NCI-H146 treated with DMSO at 0.1 percent for 48 hours (cell line): Measurements from ENCODE around the gene TECRL.

ENCODE experiments used
- DNase-seq: peaks from one replicate; lab custom pipeline; 2025; ENCODE audit not compliant: unreplicated experiment; lab: John Stamatoyannopoulos, UW

Gene TECRL

DNA sequence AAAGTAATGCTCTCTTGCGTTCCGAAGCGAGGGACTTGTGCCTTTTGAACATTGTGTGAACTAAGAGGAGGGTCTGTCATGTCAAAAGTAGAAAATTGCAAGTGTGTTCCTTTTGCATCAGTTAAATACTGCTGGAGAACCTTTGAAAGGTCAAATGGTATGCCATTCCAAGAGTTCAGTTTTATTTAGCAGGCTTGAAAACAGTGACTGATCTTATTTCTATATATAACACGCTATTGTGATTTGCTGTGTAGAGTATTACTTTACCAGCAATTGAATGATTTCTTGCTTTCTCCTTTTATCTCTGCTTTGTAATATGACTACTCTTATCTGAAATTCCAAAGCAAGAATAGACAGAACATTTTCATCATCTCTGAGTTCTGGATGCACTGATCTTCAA lies at the start of gene TECRL:
Gene TECRL (minus strand): TSS at position 151 of the 400 bp plus-strand sequence. CDS start 99 bp downstream, at position 52.
- DNase-seq = no peak

DNA sequence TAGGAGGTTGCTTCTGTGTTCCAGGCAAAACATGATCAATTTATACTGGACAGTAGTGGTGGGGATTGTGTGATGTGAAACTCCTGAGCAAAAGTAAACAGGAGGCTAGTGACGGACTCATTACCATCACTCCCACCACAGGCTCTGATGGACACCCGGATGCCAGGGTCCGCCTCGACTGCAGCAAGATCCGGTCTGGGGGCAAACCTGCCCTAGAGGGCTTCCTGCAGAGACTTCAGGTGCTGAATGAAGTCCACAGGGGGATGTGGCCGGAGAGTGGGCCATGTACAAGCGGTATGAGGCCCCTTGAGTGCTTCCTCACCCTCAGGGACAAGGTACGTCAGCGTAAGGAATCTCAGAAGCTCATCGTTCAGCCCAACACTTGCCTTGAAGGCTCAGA lies 23.4 kb upstream of the TECRL start:
- DNase-seq = no peak

- no peak for DNase-seq
Measured at GRCh38 chr4:64430933-64431332, 21.7 kb upstream of the TECRL start.

- DNase-seq = no peak
Measured at GRCh38 chr4:64417974-64418373, 8.7 kb upstream of the TECRL start.

DNA sequence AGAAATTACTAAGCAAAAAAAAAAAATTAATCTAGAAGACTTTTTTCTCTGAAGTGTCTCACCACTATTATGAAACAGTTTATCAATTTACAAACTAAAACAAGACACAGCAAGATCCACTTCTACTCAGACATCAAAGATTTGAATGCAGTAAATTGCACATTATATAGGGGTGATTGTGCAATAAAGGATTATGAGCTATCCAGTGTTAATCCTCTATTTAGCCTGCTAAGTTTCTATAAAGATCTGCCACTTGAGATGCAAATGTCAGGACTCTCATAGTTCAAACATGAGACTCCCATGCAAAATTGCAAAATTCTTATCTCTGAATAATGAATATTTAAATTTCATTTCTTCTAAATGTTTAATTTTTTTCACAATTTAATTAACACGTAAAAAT lies 2.2 kb downstream of the TECRL start:
- no peak for DNase-seq

- no peak for DNase-seq
Measured at GRCh38 chr4:64405761-64406160, 3.5 kb downstream of the TECRL start.

DNA sequence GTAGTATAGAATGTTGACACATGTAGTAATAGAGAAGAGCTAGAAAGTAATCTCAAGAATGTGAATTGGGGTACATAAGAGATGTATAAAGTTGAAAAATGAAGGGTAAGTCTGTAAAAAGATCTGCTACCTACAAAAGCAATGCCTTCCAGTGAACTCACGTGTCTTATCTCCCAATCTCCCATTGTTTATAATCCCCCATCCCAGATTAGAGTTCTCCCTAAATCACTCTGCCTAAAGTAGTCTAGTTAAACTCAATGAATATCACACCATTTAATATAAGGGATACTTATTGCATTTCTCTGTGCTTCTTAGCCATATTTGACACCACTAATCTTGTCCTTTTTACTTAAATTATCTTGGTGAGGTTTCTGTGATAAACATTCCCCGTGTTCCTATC lies 6.6 kb downstream of the TECRL start:
- DNase-seq = no peak

GRCh38 chr4:64399313-64400109 lies 9.7 kb downstream of the TECRL start:
- DNase-seq = no peak

- no peak for DNase-seq
Measured at GRCh38 chr4:64394469-64394868, 14.8 kb downstream of the TECRL start.

- DNase-seq = no peak
Measured at GRCh38 chr4:64388252-64388651, 21.0 kb downstream of the TECRL start.

DNA sequence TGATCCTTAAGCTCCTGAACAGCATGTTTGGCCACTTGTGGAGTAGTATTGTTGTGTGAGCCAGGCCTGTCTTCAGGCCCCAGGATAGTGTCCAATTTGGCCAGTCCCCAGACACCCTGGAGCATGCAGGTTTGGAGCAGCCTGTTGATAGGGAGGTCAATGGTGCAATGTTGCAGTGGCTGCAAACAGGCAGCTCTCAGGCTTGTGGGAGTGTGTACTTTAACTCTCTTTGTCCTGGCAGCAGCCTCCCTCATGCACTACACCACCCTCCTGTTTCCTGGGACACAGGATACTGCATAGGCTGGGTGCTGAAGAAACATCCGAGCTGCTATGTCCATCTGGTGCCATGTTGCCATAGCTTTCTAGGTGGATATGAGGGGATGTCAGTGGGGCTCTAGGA lies 24.0 kb downstream of the TECRL start:
- no peak for DNase-seq

GRCh38 chr4:64384237-64385203 lies 24.7 kb downstream of the TECRL start:
- no peak for DNase-seq

- no peak for DNase-seq
Measured at GRCh38 chr4:64368741-64369140, 40.5 kb downstream of the TECRL start.

- no peak for DNase-seq
Measured at GRCh38 chr4:64361399-64361740, 47.9 kb downstream of the TECRL start.

DNA sequence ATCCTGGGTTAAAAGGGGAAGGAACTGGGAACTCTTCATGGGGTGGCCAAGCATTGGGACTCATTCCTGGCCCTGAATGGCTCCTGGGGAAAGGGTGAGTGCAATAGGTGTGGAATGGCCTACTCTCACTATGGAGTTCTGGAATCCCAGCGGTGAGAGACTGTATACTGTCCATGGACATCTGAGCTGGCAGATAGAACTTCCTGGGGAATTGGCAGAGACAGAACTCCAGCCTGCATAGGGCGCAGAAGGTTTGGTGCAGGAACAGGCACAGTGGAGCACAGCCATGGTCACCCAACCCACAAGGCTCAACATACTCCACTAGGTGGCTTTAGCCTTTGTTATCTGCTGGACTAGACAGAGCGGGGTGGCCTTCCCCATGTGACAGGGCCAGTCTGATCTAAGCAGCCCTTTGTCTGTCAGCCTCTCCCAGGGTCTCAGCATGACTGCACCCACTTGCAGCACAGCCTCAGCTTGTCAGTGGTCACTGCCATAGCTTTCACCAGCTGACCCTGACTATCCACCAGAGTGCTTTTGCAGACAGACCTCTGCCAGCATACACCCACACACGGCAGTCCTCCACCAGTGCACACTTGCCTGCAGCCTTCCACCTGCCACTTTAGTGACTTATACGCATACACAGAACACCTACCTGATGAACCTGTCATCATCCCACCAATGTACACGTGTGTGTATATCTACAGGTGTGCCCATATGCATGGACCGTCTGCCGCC lies 48.4 kb downstream of the TECRL start:
- DNase-seq = no peak

DNA sequence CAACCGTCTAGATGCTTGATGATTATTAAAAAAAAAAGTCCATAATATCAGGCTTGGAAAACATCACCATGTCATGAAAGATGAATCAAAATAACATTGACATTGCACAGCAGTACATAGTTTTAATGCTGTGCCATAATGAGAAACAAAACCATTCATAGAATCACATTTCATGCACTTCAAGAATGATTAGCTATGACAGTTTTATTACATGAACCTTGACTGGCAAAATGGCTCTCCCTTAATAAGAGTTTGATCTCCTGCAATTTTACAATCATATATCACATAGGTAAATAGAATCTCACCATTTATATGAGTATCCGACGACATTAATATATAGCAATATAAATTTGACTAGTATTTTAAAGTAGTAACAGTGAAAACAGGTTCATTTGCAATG lies 49.8 kb downstream of the TECRL start:
- DNase-seq = no peak

DNA sequence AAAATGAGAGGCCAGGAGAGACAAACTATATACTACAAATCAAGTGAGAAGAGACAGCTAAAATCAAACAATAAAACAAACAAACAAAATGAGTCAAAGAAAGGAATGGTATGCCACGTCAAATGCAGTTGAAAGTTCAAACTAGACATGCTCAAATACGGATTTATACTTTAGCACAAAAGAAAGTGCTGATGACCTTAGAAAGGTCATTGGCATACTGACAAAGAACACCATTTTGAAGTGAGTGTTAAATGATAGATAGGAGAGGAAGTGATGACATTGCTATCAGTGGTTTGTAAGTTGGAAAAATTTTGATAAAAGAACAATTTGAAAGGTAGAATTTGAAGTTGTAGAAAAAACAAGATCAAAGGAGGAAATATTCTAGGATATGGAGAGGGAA lies 55.3 kb downstream of the TECRL start:
- no peak for DNase-seq

GRCh38 chr4:64341711-64342110 lies 67.5 kb downstream of the TECRL start:
- no peak for DNase-seq

- no peak for DNase-seq
Measured at GRCh38 chr4:64340218-64341110, 68.8 kb downstream of the TECRL start.

GRCh38 chr4:64334964-64335363 lies 74.3 kb downstream of the TECRL start:
- DNase-seq = no peak
